PFSK-1 (cell line): ENCODE results near the gene CHDH.

Source experiments
- FOXP2 ChIP-seq: optimal IDR thresholded peaks from 2 replicates; pipeline ENCODE3; 2011; ENCODE audit warnings: borderline replicate concordance, control low read depth, inconsistent platforms; ENCODE audit not compliant: insufficient read depth; ENCODE audit errors: extremely low read length, extremely low read depth
- POLR2AphosphoS5 ChIP-seq: IDR thresholded peaks from 2 replicates; pipeline ENCODE4 v1.6.1; 2012; ENCODE audit warnings: low read depth, mild to moderate bottlenecking, control low read depth, low read length, moderate library complexity
- SIN3A ChIP-seq: IDR thresholded peaks from 2 replicates; pipeline ENCODE4 v1.6.1; 2012; ENCODE audit warnings: mild to moderate bottlenecking, low read length, moderate library complexity, borderline replicate concordance; ENCODE audit not compliant: insufficient read depth
- TAF1 ChIP-seq: IDR thresholded peaks from 2 replicates; pipeline ENCODE4 v1.6.1; 2012; ENCODE audit warnings: low read length, control low read depth, borderline replicate concordance; ENCODE audit not compliant: insufficient read depth
- TF ChIP-seq, protein P1 (sequence below), 2 experiments: IDR thresholded peaks; 2 replicates each; pipeline versions ENCODE4 v1.6.1 to v1.8.0; 2011 to 2012; ENCODE audit warnings: low read depth in 2 of 2, low read length in 2 of 2, control low read depth in 1 of 2, inconsistent platforms in 1 of 2, mild to moderate bottlenecking in 1 of 2, moderate library complexity in 1 of 2; ENCODE audit not compliant: insufficient read depth in 1 of 2

CHDH gene

DNA sequence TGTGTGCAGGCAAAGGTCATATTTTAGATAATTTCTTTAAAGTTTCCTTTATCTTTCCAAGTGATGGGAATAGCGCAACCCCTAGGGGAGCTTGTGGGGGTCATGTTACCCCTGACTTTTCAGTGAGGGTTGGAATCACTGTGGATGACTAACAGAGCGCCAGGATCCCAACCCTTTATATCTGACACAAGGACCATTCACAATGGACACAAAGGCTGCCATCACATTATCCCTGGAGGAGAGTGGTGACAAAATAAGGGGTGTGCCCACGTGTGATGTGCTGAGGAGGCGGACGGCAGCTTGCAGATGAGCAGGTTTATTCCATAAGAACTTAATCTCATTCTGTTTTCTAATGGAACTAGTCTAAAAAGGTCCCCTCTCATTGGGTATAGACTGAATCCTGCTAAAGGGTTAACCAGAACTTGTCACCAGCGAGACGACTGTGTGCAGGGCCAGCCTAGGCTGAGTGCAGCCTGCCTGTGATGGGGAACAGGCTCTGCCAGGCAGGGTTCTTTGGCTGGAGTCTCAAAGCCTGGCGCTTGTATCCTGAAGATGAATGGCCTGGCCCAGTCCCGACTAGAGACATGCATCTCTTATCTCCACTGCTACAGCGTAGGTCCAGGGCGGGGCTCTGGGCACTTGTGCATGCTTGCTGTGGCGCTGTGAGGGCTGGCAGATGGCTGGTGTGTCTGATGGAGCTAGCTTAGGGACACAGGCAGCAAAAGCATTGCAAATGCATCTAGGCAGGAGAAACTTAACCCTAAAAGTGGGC, 50.2 kb downstream of the CHDH start:
- TF ChIP-seq SIN3A (no peak), TAF1 (no peak), POLR2AphosphoS5 (no peak), FOXP2 (no peak)
- TF ChIP-seq, protein P1, sequence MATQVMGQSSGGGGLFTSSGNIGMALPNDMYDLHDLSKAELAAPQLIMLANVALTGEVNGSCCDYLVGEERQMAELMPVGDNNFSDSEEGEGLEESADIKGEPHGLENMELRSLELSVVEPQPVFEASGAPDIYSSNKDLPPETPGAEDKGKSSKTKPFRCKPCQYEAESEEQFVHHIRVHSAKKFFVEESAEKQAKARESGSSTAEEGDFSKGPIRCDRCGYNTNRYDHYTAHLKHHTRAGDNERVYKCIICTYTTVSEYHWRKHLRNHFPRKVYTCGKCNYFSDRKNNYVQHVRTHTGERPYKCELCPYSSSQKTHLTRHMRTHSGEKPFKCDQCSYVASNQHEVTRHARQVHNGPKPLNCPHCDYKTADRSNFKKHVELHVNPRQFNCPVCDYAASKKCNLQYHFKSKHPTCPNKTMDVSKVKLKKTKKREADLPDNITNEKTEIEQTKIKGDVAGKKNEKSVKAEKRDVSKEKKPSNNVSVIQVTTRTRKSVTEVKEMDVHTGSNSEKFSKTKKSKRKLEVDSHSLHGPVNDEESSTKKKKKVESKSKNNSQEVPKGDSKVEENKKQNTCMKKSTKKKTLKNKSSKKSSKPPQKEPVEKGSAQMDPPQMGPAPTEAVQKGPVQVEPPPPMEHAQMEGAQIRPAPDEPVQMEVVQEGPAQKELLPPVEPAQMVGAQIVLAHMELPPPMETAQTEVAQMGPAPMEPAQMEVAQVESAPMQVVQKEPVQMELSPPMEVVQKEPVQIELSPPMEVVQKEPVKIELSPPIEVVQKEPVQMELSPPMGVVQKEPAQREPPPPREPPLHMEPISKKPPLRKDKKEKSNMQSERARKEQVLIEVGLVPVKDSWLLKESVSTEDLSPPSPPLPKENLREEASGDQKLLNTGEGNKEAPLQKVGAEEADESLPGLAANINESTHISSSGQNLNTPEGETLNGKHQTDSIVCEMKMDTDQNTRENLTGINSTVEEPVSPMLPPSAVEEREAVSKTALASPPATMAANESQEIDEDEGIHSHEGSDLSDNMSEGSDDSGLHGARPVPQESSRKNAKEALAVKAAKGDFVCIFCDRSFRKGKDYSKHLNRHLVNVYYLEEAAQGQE (IDR thresholded peaks at IDR 0.05; ENCODE audit: insufficient read depth in 1 of 2, low read depth in 2 of 2, low read length in 2 of 2), result no peak

DNA sequence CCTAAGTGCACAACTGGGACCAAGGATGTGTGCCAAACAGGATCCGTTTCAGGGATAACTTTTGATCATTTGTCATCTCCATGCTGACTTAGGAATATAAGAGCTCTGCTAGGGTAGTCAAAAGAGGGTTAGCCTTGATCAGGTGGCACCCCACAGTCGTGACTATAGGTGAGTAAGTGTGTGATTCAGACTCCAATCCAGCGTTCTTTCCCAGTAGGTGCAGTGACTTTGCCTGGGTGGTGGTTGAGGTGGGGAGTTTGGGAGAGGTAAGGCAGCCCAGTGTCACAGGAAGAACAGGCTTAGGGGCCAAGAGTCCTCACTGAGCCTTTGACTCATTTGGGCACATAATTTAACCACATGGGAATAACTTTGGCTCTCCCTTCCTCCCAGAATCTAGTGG, 51.0 kb downstream of the CHDH start:
- no peak for TF ChIP-seq TAF1

DNA sequence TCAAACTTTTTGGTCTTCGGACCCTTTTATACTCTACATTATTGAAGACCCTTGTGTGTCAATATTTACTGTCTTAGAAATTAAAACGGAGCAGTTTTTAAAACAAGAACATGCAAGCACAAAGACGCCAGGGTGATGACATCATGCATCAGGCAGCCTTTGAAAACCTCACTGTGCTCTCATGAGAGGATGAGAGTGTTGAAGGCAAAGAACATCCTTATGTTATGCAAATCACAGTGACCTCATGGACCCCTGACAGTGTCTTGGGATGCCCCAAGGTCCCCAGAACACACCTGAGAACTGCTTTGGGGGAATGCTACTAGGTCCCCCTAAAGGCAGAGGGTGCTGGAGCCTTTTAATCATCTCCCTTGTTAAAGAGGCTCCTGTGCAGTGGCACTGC, 51.6 kb downstream of the CHDH start:
- no peak for TF ChIP-seq FOXP2
- TF ChIP-seq, protein P1 (IDR thresholded peaks at IDR 0.05; ENCODE audit: insufficient read depth in 1 of 2, low read depth in 2 of 2, low read length in 2 of 2), result no peak
- no peak for TF ChIP-seq POLR2AphosphoS5
- TF ChIP-seq TAF1, result no peak
- TF ChIP-seq SIN3A, result no peak

DNA sequence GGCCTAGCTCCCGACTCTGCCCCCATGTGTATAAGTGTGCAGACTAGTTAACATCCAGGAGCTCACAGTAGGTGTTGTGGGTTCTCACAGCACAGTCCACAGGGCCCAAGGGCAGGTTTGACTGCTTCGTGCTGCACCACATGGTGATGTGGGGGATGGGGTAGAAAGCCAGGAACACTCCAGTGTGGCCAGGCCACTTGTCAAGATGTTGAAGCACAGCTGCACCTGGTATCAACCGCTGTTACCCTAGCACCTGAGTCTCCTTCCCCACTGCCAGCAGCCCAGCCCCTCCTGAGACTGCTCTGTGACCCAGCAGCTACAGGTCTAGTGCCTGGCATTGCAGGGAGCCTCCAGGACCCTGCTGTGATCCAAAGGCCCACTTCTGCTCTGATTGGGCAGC, 53.4 kb downstream of the CHDH start:
- TF ChIP-seq SIN3A, result no peak
- TF ChIP-seq TAF1, result no peak
- TF ChIP-seq, protein P1 (IDR thresholded peaks at IDR 0.05; ENCODE audit: insufficient read depth in 1 of 2, low read depth in 2 of 2, low read length in 2 of 2), result no peak
- no peak for TF ChIP-seq FOXP2
- no peak for TF ChIP-seq POLR2AphosphoS5

DNA sequence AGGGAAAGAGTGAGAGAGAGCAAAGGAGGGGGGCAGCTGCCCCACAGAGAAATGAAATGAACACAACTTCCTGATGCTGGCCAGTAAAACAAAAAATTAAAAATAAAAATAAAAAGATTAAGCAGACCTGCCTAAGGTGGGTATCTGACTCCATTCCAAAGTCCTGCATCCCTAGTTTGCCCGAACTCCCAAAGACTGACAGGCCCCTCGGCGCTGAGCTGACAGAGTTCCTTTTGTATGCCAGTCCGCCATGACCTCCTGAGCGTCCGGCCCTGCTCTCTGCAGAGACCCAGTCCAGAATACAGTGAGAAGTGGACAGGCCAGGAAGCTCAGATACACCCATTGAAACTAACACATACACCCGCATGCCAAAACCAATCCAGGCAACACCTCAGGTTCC, 54.9 kb downstream of the CHDH start:
- TF ChIP-seq, protein P1 (IDR thresholded peaks at IDR 0.05; ENCODE audit: insufficient read depth in 1 of 2, low read depth in 2 of 2, low read length in 2 of 2), result no peak
- no peak for TF ChIP-seq TAF1
- TF ChIP-seq SIN3A, result no peak
- no peak for TF ChIP-seq POLR2AphosphoS5
- no peak for TF ChIP-seq FOXP2
